Choroid plexus epithelial cell (primary cell): ENCODE data around the gene SMYD4.
A peak's percentile ranks its signal among the peaks of the same experiment; 100 is the strongest.
"Not testable (repeated sequence)": the region's sequence is repeated elsewhere in the genome, so short reads cannot be mapped to it uniquely, and the experiment has no call there.

Source experiments
- DNase-seq: peaks from one replicate; pipeline ENCODE4 v3.0.0-alpha.2; 2010; ENCODE audit warnings: low read depth
- H3K4me3 ChIP-seq: 2 replicates; pipeline ENCODE4 v1.5.1; 2011; ENCODE audit warnings: low read depth, mild to moderate bottlenecking, control low read depth, low read length, moderate library complexity
- CTCF ChIP-seq: conservative IDR thresholded peaks from 2 replicates; pipeline ENCODE4 v1.5.1; 2011; ENCODE audit warnings: low read depth, mild to moderate bottlenecking, control low read depth, inconsistent platforms, low read length, moderate library complexity

SMYD4 gene

GRCh38 chr17:1803280-1803679, 26.4 kb downstream of the SMYD4 start:
- TF ChIP-seq CTCF, result no peak
- no peak for DNase-seq
- H3K4me3 ChIP-seq, result no peak overlapping the region

- TF ChIP-seq CTCF, result no peak
- no peak overlapping the region for H3K4me3 ChIP-seq
Measured at GRCh38 chr17:1802429-1802828, 27.3 kb downstream of the SMYD4 start.

GRCh38 chr17:1800712-1801111, 29.0 kb downstream of the SMYD4 start:
- H3K4me3 ChIP-seq, result no peak overlapping the region
- no peak for TF ChIP-seq CTCF
- no peak for DNase-seq

More at GRCh38 chr17:1802429-1802828, 27.3 kb downstream of the SMYD4 start:
- no peak for DNase-seq

GRCh38 chr17:1800240-1800639, 29.5 kb downstream of the SMYD4 start:
- no peak for TF ChIP-seq CTCF
- H3K4me3 ChIP-seq, result no peak overlapping the region
- no peak for DNase-seq

- DNase-seq, H3K4me3 ChIP-seq: not testable (repeated sequence)
Measured at GRCh38 chr17:1797846-1798245, 31.9 kb downstream of the SMYD4 start.

- DNase-seq, result no peak
- no peak overlapping the region for H3K4me3 ChIP-seq
- TF ChIP-seq CTCF, result no peak
Measured at GRCh38 chr17:1797323-1797722, 32.4 kb downstream of the SMYD4 start.

- TF ChIP-seq CTCF, result no peak
- H3K4me3 ChIP-seq, result no peak overlapping the region
- DNase-seq, result peak; percentile 74
Measured at GRCh38 chr17:1796800-1797199, 32.9 kb downstream of the SMYD4 start.

GRCh38 chr17:1793447-1793806, 36.3 kb downstream of the SMYD4 start:
- DNase-seq, result no peak
- H3K4me3 ChIP-seq, result no peak overlapping the region
- TF ChIP-seq CTCF, result no peak
